ENCODE measurements around the gene CHN1.

DNA sequence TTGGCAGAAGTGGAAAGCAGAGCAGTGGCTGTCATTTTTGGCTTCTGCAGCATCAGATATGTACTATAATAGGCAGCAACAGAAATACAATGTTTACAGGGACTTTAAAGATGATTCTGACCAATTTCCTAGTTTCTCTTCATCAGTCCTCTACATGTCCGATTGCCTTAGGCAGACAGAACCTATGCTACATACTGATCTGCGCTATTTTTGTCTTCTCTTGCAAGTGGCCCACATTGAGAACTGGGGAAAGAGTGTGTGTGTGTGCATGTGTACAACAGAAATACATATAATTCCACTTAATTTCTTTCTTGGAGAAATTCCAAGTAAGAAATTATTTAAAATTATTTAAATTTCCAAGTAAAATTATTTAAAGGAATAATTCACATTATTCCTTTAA, 163.8 kb downstream of the CHN1 start:
- TF ChIP-seq, protein P1, sequence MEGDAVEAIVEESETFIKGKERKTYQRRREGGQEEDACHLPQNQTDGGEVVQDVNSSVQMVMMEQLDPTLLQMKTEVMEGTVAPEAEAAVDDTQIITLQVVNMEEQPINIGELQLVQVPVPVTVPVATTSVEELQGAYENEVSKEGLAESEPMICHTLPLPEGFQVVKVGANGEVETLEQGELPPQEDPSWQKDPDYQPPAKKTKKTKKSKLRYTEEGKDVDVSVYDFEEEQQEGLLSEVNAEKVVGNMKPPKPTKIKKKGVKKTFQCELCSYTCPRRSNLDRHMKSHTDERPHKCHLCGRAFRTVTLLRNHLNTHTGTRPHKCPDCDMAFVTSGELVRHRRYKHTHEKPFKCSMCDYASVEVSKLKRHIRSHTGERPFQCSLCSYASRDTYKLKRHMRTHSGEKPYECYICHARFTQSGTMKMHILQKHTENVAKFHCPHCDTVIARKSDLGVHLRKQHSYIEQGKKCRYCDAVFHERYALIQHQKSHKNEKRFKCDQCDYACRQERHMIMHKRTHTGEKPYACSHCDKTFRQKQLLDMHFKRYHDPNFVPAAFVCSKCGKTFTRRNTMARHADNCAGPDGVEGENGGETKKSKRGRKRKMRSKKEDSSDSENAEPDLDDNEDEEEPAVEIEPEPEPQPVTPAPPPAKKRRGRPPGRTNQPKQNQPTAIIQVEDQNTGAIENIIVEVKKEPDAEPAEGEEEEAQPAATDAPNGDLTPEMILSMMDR (IDR thresholded peaks at IDR 0.05; ENCODE audit: low read depth, low read length, poor library complexity, severe bottlenecking): no peak
- no peak for TF ChIP-seq EZH2phosphoT487 (IDR thresholded peaks at IDR 0.05; ENCODE audit: borderline replicate concordance, low read length)
